HTERT RPE-1 (cell line): ENCODE data around the gene SESN3.
"Not testable (repeated sequence)": the region's sequence is repeated elsewhere in the genome, so short reads cannot be mapped to it uniquely, and the experiment has no call there.

ENCODE experiments used
- in situ Hi-C: fragments of 300-500 bp; cut with MboI; formaldehyde crosslinking; loops from 4 replicates; pipeline ENCODE4 v1.14.3; 2020; ENCODE audit warnings: low sequenced_read_pairs

The SESN3 gene

GRCh38 chr11:95153857-95154246 lies 77.2 kb downstream of the SESN3 start:
- in situ Hi-C loops: no loop called here

GRCh38 chr11:95152876-95153856 lies 77.8 kb downstream of the SESN3 start:
- in situ Hi-C loops: no loop called here

GRCh38 chr11:95150956-95151684 lies 79.9 kb downstream of the SESN3 start:
- in situ Hi-C loops: no loop called here

- in situ Hi-C loops: no loop called here
These were observed 81.2 kb downstream of the SESN3 start for GRCh38 chr11:95149651-95150364.

- in situ Hi-C loops: no loop called here
These were observed 82.1 kb downstream of the SESN3 start for GRCh38 chr11:95148938-95149337.

GRCh38 chr11:95148406-95148805 lies 82.6 kb downstream of the SESN3 start:
- in situ Hi-C loops: no loop called here

- in situ Hi-C loops: no loop called here
These were observed 83.6 kb downstream of the SESN3 start for GRCh38 chr11:95147364-95147905.

- in situ Hi-C loops: no loop called here
These were observed 85.5 kb downstream of the SESN3 start for GRCh38 chr11:95145430-95146060.

- in situ Hi-C loops: no loop called here
These were observed 86.4 kb downstream of the SESN3 start for GRCh38 chr11:95144313-95145235.

- in situ Hi-C loops: no loop called here
These were observed 87.8 kb downstream of the SESN3 start for GRCh38 chr11:95143106-95143681.

GRCh38 chr11:95142431-95142830 lies 88.6 kb downstream of the SESN3 start:
- in situ Hi-C loops: no loop called here

- in situ Hi-C loops: no loop called here
These were observed 90.5 kb downstream of the SESN3 start for GRCh38 chr11:95140397-95141033.

- in situ Hi-C loops: no loop called here
These were observed 92.6 kb downstream of the SESN3 start for GRCh38 chr11:95138448-95138847.

- in situ Hi-C loops: no loop called here
These were observed 93.7 kb downstream of the SESN3 start for GRCh38 chr11:95137299-95137698.

GRCh38 chr11:95136747-95137146 lies 94.3 kb downstream of the SESN3 start:
- in situ Hi-C loops: not testable (repeated sequence)

- in situ Hi-C loops: no loop called here
These were observed 95.1 kb downstream of the SESN3 start for GRCh38 chr11:95135880-95136279.

- in situ Hi-C loops: no loop called here
These were observed 95.8 kb downstream of the SESN3 start for GRCh38 chr11:95135155-95135554.

- in situ Hi-C loops: no loop called here
These were observed 96.5 kb downstream of the SESN3 start for GRCh38 chr11:95134491-95134890.

- in situ Hi-C loops: no loop called here
These were observed 98.0 kb downstream of the SESN3 start for GRCh38 chr11:95132956-95133355.
